H9 (cell line): ENCODE data around the gene MRTFA. TPM values are rescaled to one million over a fixed set of nuclear protein-coding genes. Genes with fewer than 3 reads are reported as not detected.
A peak's percentile ranks its signal among the peaks of the same experiment; 100 is the strongest.

Experiments used
- DNase-seq: peaks from one replicate; pipeline ENCODE4 v3.0.0-alpha.2; 2017
- H2AFZ ChIP-seq: one replicate; pipeline ENCODE4 v1.6.1; 2013; ENCODE audit warnings: mild to moderate bottlenecking, low read length, control low read depth, moderate library complexity
- H2AK5ac ChIP-seq: 2 replicates; pipeline ENCODE4 v1.6.1; 2013; ENCODE audit warnings: low read length, control low read depth, mixed read lengths; ENCODE audit not compliant: insufficient read length
- H2BK120ac ChIP-seq: one replicate; pipeline ENCODE4 v1.6.1; 2013; ENCODE audit warnings: low read depth, mild to moderate bottlenecking, low read length, control low read depth, inconsistent platforms; ENCODE audit not compliant: poor library complexity, severe bottlenecking
- H2BK12ac ChIP-seq: 2 replicates; pipeline ENCODE4 v1.6.1; 2013; ENCODE audit warnings: low read length, control low read depth, mixed read lengths, low read depth; ENCODE audit not compliant: insufficient read length
- H2BK15ac ChIP-seq: 2 replicates; pipeline ENCODE4 v1.6.1; 2013; ENCODE audit warnings: low read depth, low read length, control low read depth
- H2BK20ac ChIP-seq: one replicate; pipeline ENCODE4 v1.6.1; 2013; ENCODE audit warnings: low read depth, mild to moderate bottlenecking, low read length, control low read depth, inconsistent platforms; ENCODE audit not compliant: poor library complexity, severe bottlenecking
- H2BK5ac ChIP-seq: 2 replicates; pipeline ENCODE4 v1.6.1; 2013; ENCODE audit warnings: low read length, control low read depth, mixed read lengths; ENCODE audit not compliant: insufficient read length
- H3K14ac ChIP-seq: 2 replicates; pipeline ENCODE4 v1.6.1; 2013; ENCODE audit warnings: low read length, control low read depth; ENCODE audit not compliant: insufficient read depth
- H3K18ac ChIP-seq: 2 replicates; pipeline ENCODE4 v1.6.1; 2013; ENCODE audit warnings: low read depth, mild to moderate bottlenecking, mixed read lengths, low read length, control low read depth; ENCODE audit not compliant: insufficient read length
- H3K23ac ChIP-seq: 2 replicates; pipeline ENCODE4 v1.6.1; 2013; ENCODE audit warnings: low read length, control low read depth, mixed read lengths, low read depth; ENCODE audit not compliant: insufficient read length
- H3K23me2 ChIP-seq: 2 replicates; pipeline ENCODE4 v1.6.1; 2013; ENCODE audit warnings: low read depth, mild to moderate bottlenecking, mixed read lengths, low read length, control low read depth; ENCODE audit not compliant: insufficient read length, poor library complexity, severe bottlenecking
- H3K27ac ChIP-seq: 2 replicates; pipeline ENCODE4 v1.5.1; 2013; ENCODE audit warnings: low read length, control low read depth, mixed read lengths, low read depth; ENCODE audit not compliant: insufficient read length
- H3K27me3 ChIP-seq: 2 replicates; pipeline ENCODE4 v1.6.1; 2013; ENCODE audit warnings: low read length, control low read depth, inconsistent platforms; ENCODE audit not compliant: insufficient read depth
- H3K4ac ChIP-seq: 2 replicates; pipeline ENCODE4 v1.6.1; 2013; ENCODE audit warnings: low read depth, mild to moderate bottlenecking, control low read depth, inconsistent platforms, low read length, moderate library complexity
- H3K4me1 ChIP-seq: 2 replicates; pipeline ENCODE4 v1.6.1; 2013; ENCODE audit warnings: low read length, control low read depth, inconsistent platforms; ENCODE audit not compliant: insufficient read depth
- H3K4me2 ChIP-seq: 2 replicates; pipeline ENCODE4 v1.6.1; 2013; ENCODE audit warnings: low read length, control low read depth, mixed read lengths; ENCODE audit not compliant: insufficient read length, insufficient read depth
- H3K56ac ChIP-seq: 2 replicates; pipeline ENCODE4 v1.6.1; 2013; ENCODE audit warnings: low read depth, mild to moderate bottlenecking, mixed read lengths, low read length, control low read depth; ENCODE audit not compliant: insufficient read length
- H3K79me1 ChIP-seq: 2 replicates; pipeline ENCODE4 v1.6.1; 2013; ENCODE audit warnings: low read depth, mild to moderate bottlenecking, moderate library complexity, low read length, control low read depth, inconsistent platforms; ENCODE audit not compliant: insufficient read depth, poor library complexity, severe bottlenecking
- H3K79me2 ChIP-seq: 2 replicates; pipeline ENCODE4 v1.6.1; 2013; ENCODE audit warnings: low read length, control low read depth, inconsistent platforms; ENCODE audit not compliant: insufficient read depth
- H3K9ac ChIP-seq: 2 replicates; pipeline ENCODE4 v1.6.1; 2013; ENCODE audit warnings: low read length, control low read depth, mixed read lengths; ENCODE audit not compliant: insufficient read length; ENCODE audit errors: extremely low read depth
- H3K9me3 ChIP-seq: one replicate; pipeline ENCODE4 v1.6.1; 2013; ENCODE audit warnings: low read depth, low read length, inconsistent platforms; ENCODE audit not compliant: control insufficient read depth
- H3T11ph ChIP-seq: one replicate; pipeline ENCODE4 v1.6.1; 2013; ENCODE audit warnings: mild to moderate bottlenecking, low read length, control low read depth, inconsistent platforms
- H4K20me1 ChIP-seq: one replicate; pipeline ENCODE4 v1.6.1; 2013; ENCODE audit not compliant: control insufficient read depth, insufficient read length, insufficient read depth
- H4K5ac ChIP-seq: 2 replicates; pipeline ENCODE4 v1.6.1; 2013; ENCODE audit warnings: low read depth, mild to moderate bottlenecking, mixed read lengths, low read length, control low read depth; ENCODE audit not compliant: insufficient read length
- H4K8ac ChIP-seq: replicated peaks from 2 replicates; pipeline ENCODE4 v1.6.1; 2013; ENCODE audit warnings: low read length, control low read depth, mixed read lengths, low read depth; ENCODE audit not compliant: insufficient read length
- H4K91ac ChIP-seq: 2 replicates; pipeline ENCODE4 v1.6.1; 2013; ENCODE audit warnings: low read depth, mild to moderate bottlenecking, moderate library complexity, mixed read lengths, low read length, control low read depth; ENCODE audit not compliant: insufficient read length
- H3K27ac Mint-ChIP-seq, 3 experiments: 2 replicates in 2 of 3; 3 replicates in 1 of 3; pipeline ENCODE4 v1.8.0; 2020 to 2021; ENCODE audit warnings: mixed read lengths in 3 of 3, mild to moderate bottlenecking in 1 of 3, moderate library complexity in 1 of 3
- H3K27me3 Mint-ChIP-seq: 2 replicates; pipeline ENCODE4 v1.8.0; 2021; ENCODE audit warnings: low read depth, mild to moderate bottlenecking, moderate library complexity, mixed read lengths
- H3K36me3 Mint-ChIP-seq, 3 experiments: 2 replicates in 2 of 3; 3 replicates in 1 of 3; pipeline ENCODE4 v1.8.0; 2020 to 2021; ENCODE audit warnings: low read depth in 3 of 3, mixed read lengths in 3 of 3; ENCODE audit not compliant: insufficient read depth in 1 of 3
- H3K4me1 Mint-ChIP-seq, 2 experiments: 2 replicates each; pipeline ENCODE4 v1.8.0; 2020; ENCODE audit warnings: mixed read lengths in 2 of 2
- H3K4me3 Mint-ChIP-seq, 2 experiments: 2 replicates in 1 of 2; 3 replicates in 1 of 2; pipeline ENCODE4 v1.8.0; 2020 to 2021; ENCODE audit warnings: mild to moderate bottlenecking in 2 of 2, mixed read lengths in 2 of 2, moderate library complexity in 1 of 2
- H3K9me3 Mint-ChIP-seq, 2 experiments: 2 replicates in 1 of 2; 3 replicates in 1 of 2; pipeline ENCODE4 v1.8.0; 2020; ENCODE audit warnings: mild to moderate bottlenecking in 2 of 2, mixed read lengths in 2 of 2, moderate library complexity in 1 of 2
- CTCF ChIP-seq: fragments of 200-600 bp; sonication (generic); conservative IDR thresholded peaks from 3 replicates; pipeline ENCODE4 v1.8.0; 2021; ENCODE audit warnings: antibody characterized with exemption, mild to moderate bottlenecking
- WGBS: extraction: QIAGEN DNeasy Blood & Tissue Kit; methylation state at CpG from one replicate; pipeline ENCODE4 v1.1.7; 2013; ENCODE audit warnings: missing lambda C conversion rate, low lambda C conversion rate, mixed read lengths; ENCODE audit not compliant: insufficient read length; ENCODE audit errors: extremely low coverage; 5-methylcytosine and 5-hydroxymethylcytosine counted together
- total RNA-seq: library from RNA; stranded (reverse); gene quantifications from 2 replicates; pipeline ENCODE4 v1.2.1, GENCODE V29; 2021

MRTFA gene
- total RNA-seq, 1 experiment from 2014 or later: 38.1 TPM

DNA sequence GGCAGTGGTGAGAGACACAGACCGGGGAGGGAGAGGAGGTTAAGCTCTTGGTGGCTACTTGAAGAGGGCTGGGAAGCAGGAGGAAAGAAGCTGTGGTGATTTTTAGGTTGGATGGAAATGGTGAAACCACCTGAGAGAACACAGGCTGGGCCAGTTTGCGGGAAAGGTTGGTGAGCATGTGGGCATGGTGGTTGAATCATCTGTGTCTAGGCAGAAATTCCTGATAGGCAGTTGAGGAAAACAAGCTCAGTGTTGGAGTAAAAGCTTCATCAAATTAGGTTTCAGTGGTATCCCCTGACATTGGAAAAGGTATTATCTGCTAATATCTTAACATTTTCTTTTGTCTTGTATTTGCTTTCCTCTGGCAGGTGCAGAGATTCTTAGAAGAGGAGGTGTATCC lies 270.5 kb downstream of the MRTFA start:
- H3K4me2 ChIP-seq: no peak overlapping the region
- no peak overlapping the region for H3K18ac ChIP-seq
- peaks cover 63 to 87% (median 85%) of the 10 kb centered on the region in 3 experiments; a peak in 6 of 7 replicates for H3K36me3 Mint-ChIP-seq
- WGBS: no CpG with 5 or more reads among the region's 2 CpGs
- H3K79me1 ChIP-seq: no peaks in the 10 kb centered on the region
- no peak overlapping the region for H2BK12ac ChIP-seq
- H3K4me1 ChIP-seq: no peaks in the 10 kb centered on the region
- H4K8ac ChIP-seq: no peak overlapping the region
- H2BK20ac ChIP-seq: no peak overlapping the region
- no peak overlapping the region for H2BK5ac ChIP-seq
- H4K91ac ChIP-seq: no peak overlapping the region
- no peaks in the 10 kb centered on the region for H4K20me1 ChIP-seq
- no peak overlapping the region for H2BK15ac ChIP-seq
- no peak overlapping the region for H3K14ac ChIP-seq
- peak overlapping the region in 1 of 3 experiments; percentile 4; a peak in 1 of 7 replicates for H3K27ac Mint-ChIP-seq
- no peak overlapping the region for H3K27ac ChIP-seq
- no peak overlapping the region for H3K4ac ChIP-seq
- H3K27me3 ChIP-seq: no peaks in the 10 kb centered on the region
- no peak overlapping the region for H3K9ac ChIP-seq
- no peak overlapping the region for H4K5ac ChIP-seq
- H3K79me2 ChIP-seq: no peaks in the 10 kb centered on the region
- no peak overlapping the region for H2BK120ac ChIP-seq
- H3K27me3 Mint-ChIP-seq: no peaks in the 10 kb centered on the region; the same call in 1 of the 2 replicates
- H3K4me1 Mint-ChIP-seq: peaks cover 0 to 2% of the 10 kb centered on the region in 2 experiments; a peak in 3 of 4 replicates
- TF ChIP-seq CTCF: no peak
- no peak for DNase-seq
- no peak overlapping the region for H2AFZ ChIP-seq
- H3K56ac ChIP-seq: no peak overlapping the region
- no peak overlapping the region for H3T11ph ChIP-seq
- H3K9me3 ChIP-seq: no peaks in the 10 kb centered on the region
- no peak overlapping the region for H3K4me3 Mint-ChIP-seq
- no peak overlapping the region for H2AK5ac ChIP-seq
- H3K23ac ChIP-seq: no peak overlapping the region
- H3K9me3 Mint-ChIP-seq: no peaks in the 10 kb centered on the region
- H3K23me2 ChIP-seq: peaks cover 2% of the 10 kb centered on the region
